WERI-Rb-1 (cell line): ENCODE data around the gene EVL.

Experiments
- DNase-seq: peaks from one replicate; pipeline ENCODE4 v3.0.0-alpha.2; 2020
- H3K27ac ChIP-seq: fragments of 250-450 bp; sonication (Bioruptor Pico); 2 replicates; pipeline ENCODE4 v1.5.1; 2020; ENCODE audit warnings: mild to moderate bottlenecking, moderate library complexity
- H3K27me3 ChIP-seq: fragments of 250-450 bp; sonication (Bioruptor Pico); 2 replicates; pipeline ENCODE4 v1.5.1; 2021; ENCODE audit warnings: mild to moderate bottlenecking, low read depth, moderate library complexity; ENCODE audit not compliant: insufficient read depth, severe bottlenecking
- H3K36me3 ChIP-seq: fragments of 250-450 bp; sonication (Bioruptor Pico); 2 replicates; pipeline ENCODE4 v1.5.1; 2020; ENCODE audit warnings: mild to moderate bottlenecking, moderate library complexity
- H3K4me3 ChIP-seq: 2 replicates; pipeline ENCODE4 v1.5.1; 2011; ENCODE audit warnings: low read depth, mild to moderate bottlenecking, control low read depth, low read length
- H3K9me3 ChIP-seq: fragments of 250-450 bp; sonication (Bioruptor Pico); 2 replicates; pipeline ENCODE4 v1.5.1; 2021; ENCODE audit warnings: mild to moderate bottlenecking, moderate library complexity; ENCODE audit not compliant: severe bottlenecking
- TF ChIP-seq, protein P1 (sequence below): IDR thresholded peaks from 2 replicates; pipeline ENCODE4 v1.5.1; 2011; ENCODE audit warnings: low read depth, mild to moderate bottlenecking, control low read depth, inconsistent platforms, low read length

The EVL gene

DNA sequence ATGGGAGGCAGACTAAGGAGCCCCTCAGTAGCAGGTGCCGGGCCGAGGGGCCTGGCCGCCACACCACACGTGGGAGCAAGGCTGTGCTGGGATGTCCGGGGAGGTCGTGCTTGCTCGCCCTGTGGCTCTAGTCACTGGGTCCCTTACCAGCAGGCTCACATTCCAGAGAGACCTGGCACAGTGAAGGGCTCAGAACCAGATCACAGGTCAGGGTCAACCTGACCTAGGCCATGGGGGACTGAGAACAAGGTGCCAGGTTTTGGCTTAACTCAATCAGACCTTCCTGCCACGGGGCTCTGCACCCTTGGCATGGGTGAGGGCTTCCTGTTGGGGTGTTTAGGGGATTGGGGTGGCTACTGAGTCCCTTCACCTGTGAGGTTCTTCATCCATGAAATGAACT is 72.0 kb downstream of the EVL start:
- no peak for DNase-seq
- no peaks in the 10 kb centered on the region for H3K9me3 ChIP-seq
- TF ChIP-seq, protein P1, sequence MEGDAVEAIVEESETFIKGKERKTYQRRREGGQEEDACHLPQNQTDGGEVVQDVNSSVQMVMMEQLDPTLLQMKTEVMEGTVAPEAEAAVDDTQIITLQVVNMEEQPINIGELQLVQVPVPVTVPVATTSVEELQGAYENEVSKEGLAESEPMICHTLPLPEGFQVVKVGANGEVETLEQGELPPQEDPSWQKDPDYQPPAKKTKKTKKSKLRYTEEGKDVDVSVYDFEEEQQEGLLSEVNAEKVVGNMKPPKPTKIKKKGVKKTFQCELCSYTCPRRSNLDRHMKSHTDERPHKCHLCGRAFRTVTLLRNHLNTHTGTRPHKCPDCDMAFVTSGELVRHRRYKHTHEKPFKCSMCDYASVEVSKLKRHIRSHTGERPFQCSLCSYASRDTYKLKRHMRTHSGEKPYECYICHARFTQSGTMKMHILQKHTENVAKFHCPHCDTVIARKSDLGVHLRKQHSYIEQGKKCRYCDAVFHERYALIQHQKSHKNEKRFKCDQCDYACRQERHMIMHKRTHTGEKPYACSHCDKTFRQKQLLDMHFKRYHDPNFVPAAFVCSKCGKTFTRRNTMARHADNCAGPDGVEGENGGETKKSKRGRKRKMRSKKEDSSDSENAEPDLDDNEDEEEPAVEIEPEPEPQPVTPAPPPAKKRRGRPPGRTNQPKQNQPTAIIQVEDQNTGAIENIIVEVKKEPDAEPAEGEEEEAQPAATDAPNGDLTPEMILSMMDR, result no peak

GRCh38 chr14:100138082-100138787 is 73.0 kb downstream of the EVL start:
- H3K36me3 ChIP-seq, result peaks cover 23% of the 10 kb centered on the region
- TF ChIP-seq, protein P1, result no peak

More for the DNA sequence above, 72.0 kb downstream of the EVL start:
- no peaks in the 10 kb centered on the region for H3K27me3 ChIP-seq
- no peak overlapping the region for H3K4me3 ChIP-seq
- no peak overlapping the region for H3K27ac ChIP-seq
- peaks cover 33% of the 10 kb centered on the region for H3K36me3 ChIP-seq

DNA sequence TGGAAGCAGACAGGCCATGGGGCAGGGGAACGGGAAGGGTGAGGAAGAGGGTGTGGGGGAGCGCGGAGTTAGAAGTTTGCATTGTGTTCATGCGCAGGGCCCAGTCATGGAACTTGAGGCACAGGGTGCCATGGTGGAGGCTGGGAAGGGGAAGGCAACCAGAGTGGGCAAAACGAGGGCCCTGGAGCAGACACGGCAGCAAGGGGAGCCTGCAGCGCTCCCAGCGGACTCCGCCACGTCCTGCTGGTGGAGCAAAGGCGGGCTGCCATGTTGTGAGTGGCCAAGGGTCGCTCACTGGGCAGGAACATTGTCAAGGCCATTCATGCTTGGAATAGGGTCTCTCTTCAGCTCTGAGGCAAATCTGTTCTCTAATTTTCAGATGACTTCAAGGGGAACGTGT is 73.7 kb downstream of the EVL start:
- H3K36me3 ChIP-seq, result peaks cover 16% of the 10 kb centered on the region

More at GRCh38 chr14:100138082-100138787, 73.0 kb downstream of the EVL start:
- H3K27ac ChIP-seq, result no peak overlapping the region
- H3K9me3 ChIP-seq, result no peaks in the 10 kb centered on the region
- H3K27me3 ChIP-seq, result no peaks in the 10 kb centered on the region
- no peak for DNase-seq
- no peak overlapping the region for H3K4me3 ChIP-seq

DNA sequence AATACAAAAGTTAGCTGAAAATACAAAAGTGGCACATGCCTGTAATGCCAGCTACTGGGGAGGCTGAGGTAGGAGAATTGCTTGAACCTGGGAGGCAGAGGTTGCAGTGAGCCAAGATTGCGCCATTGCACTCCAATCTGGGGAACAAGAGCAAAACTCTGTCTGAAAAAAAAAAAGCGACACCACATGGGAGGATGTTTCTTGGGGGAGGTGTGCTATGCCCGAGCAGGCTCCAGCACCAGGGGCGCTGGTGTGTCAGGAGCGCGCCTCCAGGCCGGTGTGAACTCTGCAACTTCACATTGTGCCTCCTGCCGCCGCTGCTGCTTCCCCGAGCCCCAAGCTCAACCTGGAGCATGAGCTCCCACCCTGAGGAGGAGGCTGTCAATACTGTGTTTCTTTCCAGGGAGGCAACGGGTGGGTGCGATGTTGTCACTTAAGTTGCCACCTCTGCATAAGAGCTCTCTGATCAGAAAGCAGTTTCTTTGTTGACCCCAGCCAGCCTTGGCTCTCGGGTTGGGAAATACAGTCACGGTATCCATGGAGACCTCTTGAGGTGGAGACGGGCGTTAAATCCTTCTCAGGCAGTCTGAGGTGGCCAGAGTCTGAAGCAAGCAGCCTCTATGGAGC is 75.3 kb downstream of the EVL start:
- H3K4me3 ChIP-seq, result no peak overlapping the region
- no peaks in the 10 kb centered on the region for H3K9me3 ChIP-seq
- no peak for DNase-seq
- peaks cover 6% of the 10 kb centered on the region for H3K36me3 ChIP-seq
- H3K27me3 ChIP-seq, result no peaks in the 10 kb centered on the region
- TF ChIP-seq, protein P1, result no peak
- no peak overlapping the region for H3K27ac ChIP-seq

More for the DNA sequence above, 73.7 kb downstream of the EVL start:
- TF ChIP-seq, protein P1, result no peak
- Histone ChIP-seq H3K9me3 (no peaks in the 10 kb centered on the region), H3K4me3 (no peak overlapping the region), H3K27me3 (no peaks in the 10 kb centered on the region), H3K27ac (no peak overlapping the region)
- no peak for DNase-seq

DNA sequence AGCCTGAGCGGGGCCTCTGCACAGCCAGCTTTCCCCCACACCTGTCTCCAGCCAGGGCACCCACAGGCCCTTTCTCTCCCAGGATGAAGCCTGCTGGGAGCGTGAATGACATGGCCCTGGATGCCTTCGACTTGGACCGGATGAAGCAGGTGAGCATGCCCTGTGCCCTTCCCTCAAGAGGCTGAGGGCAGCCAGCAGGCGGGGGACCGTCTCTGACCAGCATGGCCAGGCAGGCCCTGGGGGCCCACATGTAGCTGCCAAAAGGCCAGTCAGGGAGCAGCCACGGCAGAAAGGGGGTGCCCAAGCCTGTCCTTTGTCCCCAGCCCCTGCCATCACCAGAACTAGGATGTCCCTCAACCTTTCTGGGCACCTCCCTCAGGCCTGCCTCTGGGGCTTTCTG is 75.9 kb downstream of the EVL start:
- peaks cover 6% of the 10 kb centered on the region for H3K36me3 ChIP-seq
- TF ChIP-seq, protein P1, result no peak

More for the DNA sequence above, 75.9 kb downstream of the EVL start:
- Histone ChIP-seq H3K4me3 (no peak overlapping the region), H3K27me3 (no peaks in the 10 kb centered on the region), H3K9me3 (no peaks in the 10 kb centered on the region), H3K27ac (no peak overlapping the region)
- no peak for DNase-seq
